WTC11 (cell line): ENCODE results near the gene CST9L. TPM values are rescaled to one million over a fixed set of nuclear protein-coding genes. Genes with fewer than 3 reads are reported as not detected.

Source experiments
- ATAC-seq: fragments of 200-7000 bp; cut with Tn5 transposase; 2 replicates; pipeline ENCODE4 v1.10.0; 2021; ENCODE audit warnings: mild to moderate bottlenecking, moderate library complexity
- CTCF ChIA-PET: fragments of 300-600 bp; sonication (Branson Sonifier 250); formaldehyde crosslinking; loops from one replicate; lab custom pipeline; 2021; ENCODE audit warnings: antibody characterized with exemption; lab: Charles Lee
- POLR2A ChIA-PET: fragments of 350-600 bp; sonication (Branson Sonifier 250); formaldehyde crosslinking; loops from one replicate; lab custom pipeline; 2021; ENCODE audit warnings: antibody characterized with exemption; lab: Charles Lee
- DNase-seq: peaks from one replicate; pipeline ENCODE4 v3.0.0; 2021; ENCODE audit warnings: low spot score
- H3K27ac Mint-ChIP-seq: 2 replicates; pipeline ENCODE4 v1.8.0; 2021; ENCODE audit warnings: mixed read lengths
- H3K27me3 Mint-ChIP-seq: 2 replicates; pipeline ENCODE4 v1.8.0; 2021; ENCODE audit warnings: low read depth, mild to moderate bottlenecking, moderate library complexity, mixed read lengths
- H3K36me3 Mint-ChIP-seq: 2 replicates; pipeline ENCODE4 v1.8.0; 2021; ENCODE audit warnings: mixed read lengths
- H3K4me1 Mint-ChIP-seq: 2 replicates; pipeline ENCODE4 v1.8.0; 2022; ENCODE audit warnings: mixed read lengths
- H3K4me3 Mint-ChIP-seq: 2 replicates; pipeline ENCODE4 v1.8.0; 2021; ENCODE audit warnings: mild to moderate bottlenecking, moderate library complexity, mixed read lengths
- H3K9me3 Mint-ChIP-seq: 2 replicates; pipeline ENCODE4 v1.8.0; 2021; ENCODE audit warnings: mixed read lengths
- ATF3 ChIP-seq: sonication (generic); formaldehyde crosslinking; conservative IDR thresholded peaks from 2 replicates; pipeline ENCODE4 v1.8.1; 2022; ENCODE audit warnings: mild to moderate bottlenecking, missing genetic modification reagents
- FOXP1 ChIP-seq: sonication (generic); formaldehyde crosslinking; IDR thresholded peaks from 2 replicates; pipeline ENCODE4 v1.8.0; 2022; ENCODE audit warnings: missing genetic modification reagents, mild to moderate bottlenecking, moderate library complexity, borderline replicate concordance
- JAZF1 ChIP-seq: fragments of 250-450 bp; sonication (Bioruptor Pico); IDR thresholded peaks from 2 replicates; pipeline ENCODE4 v1.9.0; 2021; ENCODE audit warnings: moderate library complexity, mild to moderate bottlenecking, inconsistent platforms
- MYBL2 ChIP-seq: sonication (generic); formaldehyde crosslinking; IDR thresholded peaks from 2 replicates; pipeline ENCODE4 v1.8.1; 2023; ENCODE audit warnings: mild to moderate bottlenecking, moderate library complexity, missing genetic modification reagents
- NFE2L1 ChIP-seq: sonication (generic); formaldehyde crosslinking; IDR thresholded peaks from 2 replicates; pipeline ENCODE4 v1.8.1; 2023; ENCODE audit warnings: missing genetic modification reagents
- NR2C2 ChIP-seq: sonication (generic); formaldehyde crosslinking; IDR thresholded peaks from 2 replicates; pipeline ENCODE4 v1.8.0; 2022; ENCODE audit warnings: mild to moderate bottlenecking, missing genetic modification reagents
- RORB ChIP-seq: fragments of 250-450 bp; sonication (Bioruptor Pico); IDR thresholded peaks from 2 replicates; pipeline ENCODE4 v1.9.0; 2021; ENCODE audit warnings: mild to moderate bottlenecking
- SMAD4 ChIP-seq: sonication (generic); formaldehyde crosslinking; IDR thresholded peaks from 2 replicates; pipeline ENCODE4 v1.8.0; 2022; ENCODE audit warnings: mild to moderate bottlenecking, missing genetic modification reagents
- TEAD1 ChIP-seq: sonication (generic); formaldehyde crosslinking; IDR thresholded peaks from 2 replicates; pipeline ENCODE4 v1.8.0; 2022; ENCODE audit warnings: mild to moderate bottlenecking, missing genetic modification reagents
- TP53 ChIP-seq: sonication (generic); formaldehyde crosslinking; IDR thresholded peaks from 2 replicates; pipeline ENCODE4 v1.8.1; 2023; ENCODE audit warnings: mild to moderate bottlenecking, missing genetic modification reagents
- USF1 ChIP-seq: sonication (generic); formaldehyde crosslinking; IDR thresholded peaks from 2 replicates; pipeline ENCODE4 v1.8.0; 2022; ENCODE audit warnings: mild to moderate bottlenecking, missing genetic modification reagents
- ZBTB21 ChIP-seq: sonication (generic); formaldehyde crosslinking; IDR thresholded peaks from 2 replicates; pipeline ENCODE4 v1.8.1; 2023; ENCODE audit warnings: mild to moderate bottlenecking, missing genetic modification reagents, borderline replicate concordance
- ZNF263 ChIP-seq: sonication (generic); formaldehyde crosslinking; IDR thresholded peaks from 2 replicates; pipeline ENCODE4 v1.8.1; 2022; ENCODE audit warnings: low read depth, mild to moderate bottlenecking, moderate library complexity, missing genetic modification reagents
- ZNF671 ChIP-seq: fragments of 250-450 bp; sonication (Bioruptor Pico); IDR thresholded peaks from 2 replicates; pipeline ENCODE4 v1.8.0; 2021; ENCODE audit warnings: mild to moderate bottlenecking
- total RNA-seq: library from RNA; stranded (reverse); gene quantifications from 3 replicates; pipeline ENCODE4 v1.2.3, GENCODE V29; 2021
- TF ChIP-seq, protein P1 (sequence below): sonication (generic); formaldehyde crosslinking; IDR thresholded peaks from 2 replicates; pipeline ENCODE4 v1.8.1; 2023; ENCODE audit warnings: mild to moderate bottlenecking, missing genetic modification reagents, moderate library complexity
- TF ChIP-seq, protein P2 (sequence below): fragments of 250-450 bp; sonication (Bioruptor Pico); IDR thresholded peaks from 2 replicates; pipeline ENCODE4 v1.9.0; 2021; ENCODE audit warnings: mild to moderate bottlenecking
- TF ChIP-seq, protein P3 (sequence below): fragments of 250-450 bp; sonication (Bioruptor Pico); IDR thresholded peaks from 2 replicates; pipeline ENCODE4 v2.1.2; 2022; ENCODE audit warnings: mild to moderate bottlenecking, moderate library complexity
- TF ChIP-seq, protein P4 (sequence below): fragments of 250-450 bp; sonication (Bioruptor Pico); conservative IDR thresholded peaks from 2 replicates; pipeline ENCODE4 v1.9.0; 2021; ENCODE audit warnings: mild to moderate bottlenecking

Gene CST9L
- total RNA-seq, 1 experiment from 2014 or later = not detected

- TF ChIP-seq, protein P1, sequence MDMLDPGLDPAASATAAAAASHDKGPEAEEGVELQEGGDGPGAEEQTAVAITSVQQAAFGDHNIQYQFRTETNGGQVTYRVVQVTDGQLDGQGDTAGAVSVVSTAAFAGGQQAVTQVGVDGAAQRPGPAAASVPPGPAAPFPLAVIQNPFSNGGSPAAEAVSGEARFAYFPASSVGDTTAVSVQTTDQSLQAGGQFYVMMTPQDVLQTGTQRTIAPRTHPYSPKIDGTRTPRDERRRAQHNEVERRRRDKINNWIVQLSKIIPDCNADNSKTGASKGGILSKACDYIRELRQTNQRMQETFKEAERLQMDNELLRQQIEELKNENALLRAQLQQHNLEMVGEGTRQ (CRISPR knock-in tag) = no peak
- TF ChIP-seq ZBTB21 (CRISPR knock-in tag) = no peak
- no peak for TF ChIP-seq RORB (CRISPR knock-in tag)
- TF ChIP-seq NFE2L1 (CRISPR knock-in tag) = no peak
- TF ChIP-seq ATF3 (CRISPR knock-in tag) = no peak
- no peak for TF ChIP-seq USF1 (CRISPR knock-in tag)
- TF ChIP-seq NR2C2 (CRISPR knock-in tag) = no peak
These were observed 3.4 kb downstream of the CST9L start (continued) for GRCh38 chr20:23564927-23565326.

- Mint-ChIP-seq H3K27ac (no peak overlapping the region), H3K4me1 (no peaks in the 10 kb centered on the region), H3K9me3 (peaks cover 49% of the 10 kb centered on the region), H3K4me3 (no peak overlapping the region), H3K27me3 (peaks cover 7% of the 10 kb centered on the region), H3K36me3 (peaks cover 39% of the 10 kb centered on the region)
- no peak for DNase-seq
- POLR2A ChIA-PET = no interaction called here
- ATAC-seq = no peak
- CTCF ChIA-PET = no interaction called here
- TF ChIP-seq FOXP1 = no peak
These were observed 5.5 kb downstream of the CST9L start for GRCh38 chr20:23562721-23563342.

DNA sequence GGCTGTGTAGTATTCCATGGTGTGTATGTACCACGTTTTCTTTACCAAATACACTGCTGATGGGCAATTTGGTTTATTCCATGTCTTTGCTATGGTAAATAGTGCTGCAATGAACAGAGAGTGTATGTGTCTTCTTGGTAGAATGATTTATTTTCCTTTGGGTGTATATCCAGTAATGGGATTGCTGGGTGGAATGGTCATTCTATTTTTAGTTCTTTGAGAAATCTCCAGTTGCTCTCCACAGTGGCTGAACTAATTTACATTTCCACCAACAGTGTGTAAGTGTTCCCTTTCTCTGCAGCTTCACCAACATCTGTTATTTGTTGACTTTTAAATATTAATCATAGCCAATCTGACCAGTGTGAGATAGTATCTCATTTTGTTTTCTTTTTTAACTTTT, 13.9 kb downstream of the CST9L start:
- peaks cover 26% of the 10 kb centered on the region for H3K36me3 Mint-ChIP-seq
- no peak overlapping the region for H3K27ac Mint-ChIP-seq
- POLR2A ChIA-PET = no interaction called here
- TF ChIP-seq JAZF1 (CRISPR knock-in tag) (no peak), ZNF671 (no peak), MYBL2 (CRISPR knock-in tag) (no peak)
- TF ChIP-seq, protein P2, sequence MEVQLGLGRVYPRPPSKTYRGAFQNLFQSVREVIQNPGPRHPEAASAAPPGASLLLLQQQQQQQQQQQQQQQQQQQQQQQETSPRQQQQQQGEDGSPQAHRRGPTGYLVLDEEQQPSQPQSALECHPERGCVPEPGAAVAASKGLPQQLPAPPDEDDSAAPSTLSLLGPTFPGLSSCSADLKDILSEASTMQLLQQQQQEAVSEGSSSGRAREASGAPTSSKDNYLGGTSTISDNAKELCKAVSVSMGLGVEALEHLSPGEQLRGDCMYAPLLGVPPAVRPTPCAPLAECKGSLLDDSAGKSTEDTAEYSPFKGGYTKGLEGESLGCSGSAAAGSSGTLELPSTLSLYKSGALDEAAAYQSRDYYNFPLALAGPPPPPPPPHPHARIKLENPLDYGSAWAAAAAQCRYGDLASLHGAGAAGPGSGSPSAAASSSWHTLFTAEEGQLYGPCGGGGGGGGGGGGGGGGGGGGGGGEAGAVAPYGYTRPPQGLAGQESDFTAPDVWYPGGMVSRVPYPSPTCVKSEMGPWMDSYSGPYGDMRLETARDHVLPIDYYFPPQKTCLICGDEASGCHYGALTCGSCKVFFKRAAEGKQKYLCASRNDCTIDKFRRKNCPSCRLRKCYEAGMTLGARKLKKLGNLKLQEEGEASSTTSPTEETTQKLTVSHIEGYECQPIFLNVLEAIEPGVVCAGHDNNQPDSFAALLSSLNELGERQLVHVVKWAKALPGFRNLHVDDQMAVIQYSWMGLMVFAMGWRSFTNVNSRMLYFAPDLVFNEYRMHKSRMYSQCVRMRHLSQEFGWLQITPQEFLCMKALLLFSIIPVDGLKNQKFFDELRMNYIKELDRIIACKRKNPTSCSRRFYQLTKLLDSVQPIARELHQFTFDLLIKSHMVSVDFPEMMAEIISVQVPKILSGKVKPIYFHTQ (CRISPR knock-in tag) = no peak
- no peak for ATAC-seq
- DNase-seq = no peak
- CTCF ChIA-PET = no interaction called here
- peaks cover 19% of the 10 kb centered on the region for H3K27me3 Mint-ChIP-seq
- H3K4me3 Mint-ChIP-seq = no peak overlapping the region
- H3K4me1 Mint-ChIP-seq = peaks cover 7% of the 10 kb centered on the region
- peaks cover 50% of the 10 kb centered on the region for H3K9me3 Mint-ChIP-seq

DNA sequence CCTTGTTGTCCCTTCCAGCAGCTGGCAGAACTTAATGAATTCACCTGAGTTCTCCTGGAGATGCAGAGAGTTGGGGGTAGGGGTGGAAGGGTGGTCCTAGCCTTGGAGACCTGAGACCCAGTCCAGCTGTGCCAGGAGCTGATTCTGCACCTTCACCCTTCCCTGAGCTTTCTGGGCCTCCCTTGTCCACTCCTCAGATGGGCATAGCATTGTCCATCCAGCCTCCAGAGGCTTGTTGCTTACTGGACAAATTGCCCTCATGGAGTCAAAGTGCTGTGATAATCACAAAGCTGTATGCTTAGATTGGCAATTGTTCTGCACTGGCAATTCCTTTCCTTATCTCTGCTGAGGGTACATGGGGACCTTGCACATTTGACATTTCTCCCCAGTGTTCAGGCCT, 16.5 kb downstream of the CST9L start:
- no peak overlapping the region for H3K4me3 Mint-ChIP-seq
- DNase-seq (no peak), ATAC-seq (no peak)
- POLR2A ChIA-PET = no interaction called here
- H3K27me3 Mint-ChIP-seq = peaks cover 17% of the 10 kb centered on the region
- TF ChIP-seq, protein P3, sequence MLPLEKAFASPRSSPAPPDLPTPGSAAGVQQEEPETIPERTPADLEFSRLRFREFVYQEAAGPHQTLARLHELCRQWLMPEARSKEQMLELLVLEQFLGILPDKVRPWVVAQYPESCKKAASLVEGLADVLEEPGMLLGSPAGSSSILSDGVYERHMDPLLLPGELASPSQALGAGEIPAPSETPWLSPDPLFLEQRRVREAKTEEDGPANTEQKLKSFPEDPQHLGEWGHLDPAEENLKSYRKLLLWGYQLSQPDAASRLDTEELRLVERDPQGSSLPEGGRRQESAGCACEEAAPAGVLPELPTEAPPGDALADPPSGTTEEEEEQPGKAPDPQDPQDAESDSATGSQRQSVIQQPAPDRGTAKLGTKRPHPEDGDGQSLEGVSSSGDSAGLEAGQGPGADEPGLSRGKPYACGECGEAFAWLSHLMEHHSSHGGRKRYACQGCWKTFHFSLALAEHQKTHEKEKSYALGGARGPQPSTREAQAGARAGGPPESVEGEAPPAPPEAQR = no peak
- no peak for TF ChIP-seq TP53 (CRISPR knock-in tag)
- TF ChIP-seq, protein P4, sequence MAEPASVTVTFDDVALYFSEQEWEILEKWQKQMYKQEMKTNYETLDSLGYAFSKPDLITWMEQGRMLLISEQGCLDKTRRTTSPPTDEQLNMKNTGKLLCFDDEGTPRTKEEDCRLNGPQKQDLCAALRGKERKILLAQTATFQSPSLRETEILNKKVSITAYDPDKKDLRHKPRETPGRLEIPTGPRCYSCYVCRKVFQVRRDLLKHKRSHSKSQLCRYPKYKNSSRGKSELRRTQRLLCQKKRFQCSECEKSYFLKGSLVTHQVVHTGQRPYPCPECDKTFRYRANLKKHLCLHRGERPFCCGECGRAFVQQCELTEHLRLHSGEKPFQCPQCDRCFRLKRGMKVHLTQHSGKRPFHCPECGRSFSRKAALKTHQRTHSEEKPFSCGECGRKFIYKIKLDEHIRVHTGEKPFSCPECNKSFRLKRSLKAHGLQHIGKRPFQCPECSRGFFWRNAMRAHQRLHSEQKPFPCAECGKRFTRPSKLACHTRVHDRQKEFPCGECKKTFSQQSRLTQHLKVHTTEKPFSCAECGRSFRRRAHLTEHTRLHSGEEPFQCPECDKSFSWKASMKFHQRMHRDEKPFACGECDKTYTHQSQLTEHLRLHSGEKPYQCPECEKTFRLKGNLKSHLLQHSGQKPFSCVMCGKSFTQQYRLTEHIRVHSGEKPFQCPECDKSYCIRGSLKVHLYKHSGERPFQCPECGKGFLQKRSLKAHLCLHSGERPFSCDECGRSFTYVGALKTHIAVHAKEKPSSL (CRISPR knock-in tag) = no peak
- no peak for TF ChIP-seq SMAD4
- TF ChIP-seq TEAD1 = no peak
- no peak for TF ChIP-seq USF1 (CRISPR knock-in tag)
- no peak for TF ChIP-seq ZNF263 (CRISPR knock-in tag)
- H3K9me3 Mint-ChIP-seq = peaks cover 24% of the 10 kb centered on the region
- H3K4me1 Mint-ChIP-seq = peaks cover 7% of the 10 kb centered on the region
- CTCF ChIA-PET = no interaction called here
- H3K36me3 Mint-ChIP-seq = no peaks in the 10 kb centered on the region
- no peak overlapping the region for H3K27ac Mint-ChIP-seq
